HepG2 (cell line): Measurements from ENCODE around the gene ARHGAP12. TPM values are rescaled to one million over a fixed set of nuclear protein-coding genes. Genes with fewer than 3 reads are reported as not detected.

Source experiments
- ATAC-seq: fragments of 200-7000 bp; cut with Tn5 transposase; 3 replicates; pipeline ENCODE4 v1.9.1; 2020; ENCODE audit warnings: mild to moderate bottlenecking, moderate library complexity
- BruUV-seq: library from RNA; stranded (reverse); fragments of 400-500 nt; replicated peaks from 2 replicates; lab custom pipeline; 2021; lab: Mats Ljungman, UMichigan
- CTCF ChIA-PET: fragments of 300-600 bp; formaldehyde crosslinking; extraction: SDS; loops from one replicate; lab custom pipeline; 2021; ENCODE audit warnings: low total read pairs, inconsistent platforms, low intra/inter-chr PET ratio; lab: Yijun Ruan, JAX
- POLR2A ChIA-PET: fragments of 350-600 bp; sonication (Branson Sonifier 250); formaldehyde crosslinking; loops from one replicate; lab custom pipeline; 2020; ENCODE audit warnings: antibody characterized with exemption, inconsistent platforms; lab: Yijun Ruan, JAX
- DNase-seq: peaks from one replicate; pipeline ENCODE4 v3.0.0-alpha.2; 2015; ENCODE audit warnings: low spot score
- FAIRE-seq: peaks from 3 replicates; lab custom pipeline; 2011; peaks lifted over from hg19 to GRCh38; lab: Jason Lieb, UNC
- H2AFZ ChIP-seq: one replicate; pipeline ENCODE4 v1.6.1; 2011; ENCODE audit warnings: low read length, inconsistent platforms
- H3K27ac ChIP-seq: fragments of 300-600 bp; 3 replicates; pipeline ENCODE4 v1.8.0; 2011; ENCODE audit warnings: mixed run types, mild to moderate bottlenecking, mixed read lengths, low read length, inconsistent platforms; ENCODE audit not compliant: insufficient read depth; ENCODE audit errors: extremely low read length
- H3K27me3 ChIP-seq, 2 experiments: fragments of 200-600 bp in 1 of 2; 2 replicates in 1 of 2; 3 replicates in 1 of 2; pipeline versions ENCODE4 v1.6.0 to v1.8.0; 2011; ENCODE audit warnings: low read length in 2 of 2, mild to moderate bottlenecking in 2 of 2, moderate library complexity in 2 of 2, inconsistent platforms in 1 of 2; ENCODE audit not compliant: insufficient read depth in 2 of 2, control insufficient read depth in 1 of 2
- H3K36me3 ChIP-seq, 2 experiments: fragments of 200-600 bp in 1 of 2; replicated peaks in 1 of 2; 2 replicates in 1 of 2; 3 replicates in 1 of 2; pipeline versions ENCODE4 v1.5.1 to v1.8.0; 2011; ENCODE audit warnings: low read length in 2 of 2, inconsistent platforms in 1 of 2; ENCODE audit not compliant: insufficient read depth in 2 of 2, control insufficient read depth in 1 of 2
- H3K4me1 ChIP-seq: 2 replicates; pipeline ENCODE4 v1.5.1; 2012; ENCODE audit warnings: low read length, inconsistent platforms; ENCODE audit not compliant: insufficient read depth
- H3K4me2 ChIP-seq: 2 replicates; pipeline ENCODE4 v1.6.0; 2011; ENCODE audit warnings: low read depth, low read length, inconsistent platforms
- H3K4me3 ChIP-seq, 3 experiments: fragments of 200-600 bp in 1 of 3; sonication (generic), shearing (Covaris generic) in 1 of 3; replicated peaks in 1 of 3; 2 replicates each; pipeline ENCODE4 v1.5.1; 2011 to 2016; ENCODE audit warnings: low read length in 3 of 3, inconsistent platforms in 2 of 3, low read depth in 2 of 3, mild to moderate bottlenecking in 2 of 3, control low read depth in 1 of 3, mixed read lengths in 1 of 3; ENCODE audit not compliant: insufficient read depth in 1 of 3
- H3K79me2 ChIP-seq: one replicate; pipeline ENCODE4 v1.6.1; 2011; ENCODE audit warnings: low read length, inconsistent platforms; ENCODE audit not compliant: insufficient read depth
- H3K9ac ChIP-seq: 2 replicates; pipeline ENCODE4 v1.6.0; 2011; ENCODE audit warnings: mild to moderate bottlenecking, low read depth, low read length, inconsistent platforms; ENCODE audit not compliant: insufficient read depth
- H3K9me3 ChIP-seq: 2 replicates; pipeline ENCODE4 v1.5.1; 2012; ENCODE audit warnings: mild to moderate bottlenecking, low read length
- H4K20me1 ChIP-seq: 2 replicates; pipeline ENCODE4 v1.6.0; 2011; ENCODE audit warnings: inconsistent platforms, mild to moderate bottlenecking, low read length, moderate library complexity; ENCODE audit not compliant: insufficient read depth
- ATF7 ChIP-seq, 2 experiments: fragments of 450-650 bp in 1 of 2; sonication (generic) in 1 of 2; formaldehyde crosslinking in 1 of 2; IDR thresholded peaks; 2 replicates each; pipeline versions ENCODE4 v1.4.0 to v1.6.1; 2016 to 2020; ENCODE audit warnings: antibody characterized with exemption in 1 of 2, mild to moderate bottlenecking in 1 of 2, missing genetic modification reagents in 1 of 2
- CREB1 ChIP-seq, 2 experiments: fragments of 450-650 bp in 1 of 2; IDR thresholded peaks; 2 replicates each; pipeline ENCODE4 v1.6.1; 2016 to 2017; ENCODE audit warnings: control low read depth in 1 of 2, mild to moderate bottlenecking in 1 of 2, missing compliant biosample characterization in 1 of 2, missing genetic modification characterization in 1 of 2
- HES4 ChIP-seq: sonication (generic); formaldehyde crosslinking; IDR thresholded peaks from 2 replicates; pipeline ENCODE4 v1.9.0; 2021; ENCODE audit warnings: mild to moderate bottlenecking, missing genetic modification reagents, borderline replicate concordance
- LRRFIP1 ChIP-seq: sonication (generic); formaldehyde crosslinking; conservative IDR thresholded peaks from 2 replicates; pipeline ENCODE4 v1.4.0; 2020; ENCODE audit warnings: missing genetic modification reagents
- NFAT5 ChIP-seq: sonication (generic); formaldehyde crosslinking; IDR thresholded peaks from 2 replicates; pipeline ENCODE4 v1.4.0; 2020; ENCODE audit warnings: missing genetic modification reagents
- POGZ ChIP-seq: sonication (generic); formaldehyde crosslinking; IDR thresholded peaks from 2 replicates; pipeline ENCODE4 v1.4.0; 2020; ENCODE audit warnings: mild to moderate bottlenecking, missing genetic modification reagents
- ZNF768 ChIP-seq: sonication (generic); formaldehyde crosslinking; IDR thresholded peaks from 2 replicates; pipeline ENCODE4 v1.4.0; 2020; ENCODE audit warnings: missing genetic modification reagents
- WGBS: methylation state at CpG from one replicate; pipeline ENCODE4 v1.1.6; 2017; ENCODE audit warnings: low lambda C conversion rate; 5-methylcytosine and 5-hydroxymethylcytosine counted together
- in situ Hi-C: cut with HindIII; loops from 2 replicates; pipeline ENCODE4 v1.10.0; 2017; ENCODE audit warnings: low pct_unique_long_range_greater_than_20kb; ENCODE audit not compliant: extremely low pct_ligation_motif_present
- intact Hi-C: fragments of 100-400 bp; cut with micrococcal nuclease; formaldehyde crosslinking; loops from one replicate; pipeline ENCODE4 v1.10.0; 2022; ENCODE audit not compliant: unreplicated experiment
- polyA plus RNA-seq, 8 experiments: library from polyadenylated mRNA; depleted of rRNA in 3 of 8; stranded (reverse) in 7 of 8; unstranded in 1 of 8; fragments of >200 nt; fragmentation: Illumina TruSeq in 4 of 8; extraction: Trizol in 4 of 8; gene quantifications; 2 replicates each; pipeline versions ENCODE4 v1.2.1 to v1.2.3, GENCODE V29; 2011 to 2016; ENCODE audit warnings: low read depth in 4 of 8, missing spikeins in 1 of 8, mixed read lengths in 1 of 8; ENCODE audit not compliant: insufficient read depth in 1 of 8
- total RNA-seq, 5 experiments: library from RNA; depleted of rRNA; stranded (reverse); fragments of >200 nt; fragmentation: Illumina TruSeq; extraction: Trizol; gene quantifications; 2 replicates each; pipeline ENCODE4 v1.2.3, GENCODE V29; 2016; ENCODE audit warnings: low read depth in 1 of 5

ARHGAP12 gene
- total and polyA plus RNA-seq, 2 of the 13 experiments (the other 11 are each of a cell fraction or from before 2014, with no cell fraction given), result 25.0 to 54.6 TPM

GRCh38 chr10:31822150-31822549 is 106.5 kb downstream of the ARHGAP12 start:
- POLR2A ChIA-PET, result no interaction called here
- in situ Hi-C loops, result no loop called here
- no peak overlapping the region for H3K4me3 ChIP-seq

More at GRCh38 chr10:31822150-31822549, 106.5 kb downstream of the ARHGAP12 start:
- H3K9ac ChIP-seq, result no peak overlapping the region
- H3K27ac ChIP-seq, result no peak overlapping the region
- TF ChIP-seq CREB1 (IDR thresholded peaks at IDR 0.05) (peak; percentile 73), CREB1 (CRISPR knock-in tag; IDR thresholded peaks at IDR 0.05) (no peak), HES4 (no peak), NFAT5 (CRISPR knock-in tag) (no peak), ZNF768 (CRISPR knock-in tag) (no peak), POGZ (CRISPR knock-in tag) (no peak), ATF7 (IDR thresholded peaks at IDR 0.05) (peak; percentile 97), ATF7 (CRISPR knock-in tag; IDR thresholded peaks at IDR 0.05) (no peak), LRRFIP1 (no peak)
- H3K4me1 ChIP-seq, result no peaks in the 10 kb centered on the region
- WGBS, result 94% methylated on average over 4 of the region's 4 CpGs
- peaks cover 3 to 28% of the 10 kb centered on the region in 2 experiments; a peak in 4 of 5 replicates for H3K36me3 ChIP-seq
- H3K9me3 ChIP-seq, result no peaks in the 10 kb centered on the region
- H4K20me1 ChIP-seq, result no peaks in the 10 kb centered on the region
- H3K79me2 ChIP-seq, result peaks cover 2% of the 10 kb centered on the region
- ATAC-seq (no peak), FAIRE-seq (no peak), DNase-seq (no peak)
- intact Hi-C loops, result no loop called here
- H2AFZ ChIP-seq, result no peak overlapping the region
- no peak overlapping the region for H3K4me2 ChIP-seq
- CTCF ChIA-PET, result no interaction called here
- BruUV-seq, result no TSS peak
- H3K27me3 ChIP-seq, result no peaks in the 10 kb centered on the region
